Middle frontal gyrus (tissue), 1 donor: ENCODE results near the gene SH3RF3.
A peak's percentile ranks its signal among the peaks of the same experiment; 100 is the strongest.
"Not testable (repeated sequence)": the region's sequence is repeated elsewhere in the genome, so short reads cannot be mapped to it uniquely, and the experiment has no call there.

Experiments
- DNase-seq: peaks from one replicate; pipeline ENCODE4 v3.0.0-alpha.2; 2015; ENCODE audit warnings: low spot score; ENCODE audit errors: extremely low spot score

Gene SH3RF3

DNA sequence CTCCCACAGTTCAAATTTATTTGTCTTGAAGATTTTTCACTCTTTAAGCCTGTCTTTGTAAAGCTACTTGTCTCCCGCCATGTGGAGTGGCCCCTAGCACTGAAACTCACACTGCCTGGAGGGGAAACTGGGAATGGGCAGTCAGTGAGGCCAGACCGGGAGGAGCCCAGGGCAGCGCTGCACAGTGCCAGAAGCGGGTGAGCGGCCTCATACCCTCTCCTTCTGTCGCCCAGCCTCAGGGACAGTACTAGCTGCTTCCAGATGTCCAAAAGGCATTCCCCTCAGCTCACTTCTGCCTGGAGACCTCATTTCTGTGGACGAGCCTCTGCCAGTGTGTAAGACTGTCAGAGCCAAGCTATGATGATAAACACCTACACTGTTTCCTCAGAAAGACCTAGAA is 404.8 kb downstream of the SH3RF3 start:
- no peak for DNase-seq

DNA sequence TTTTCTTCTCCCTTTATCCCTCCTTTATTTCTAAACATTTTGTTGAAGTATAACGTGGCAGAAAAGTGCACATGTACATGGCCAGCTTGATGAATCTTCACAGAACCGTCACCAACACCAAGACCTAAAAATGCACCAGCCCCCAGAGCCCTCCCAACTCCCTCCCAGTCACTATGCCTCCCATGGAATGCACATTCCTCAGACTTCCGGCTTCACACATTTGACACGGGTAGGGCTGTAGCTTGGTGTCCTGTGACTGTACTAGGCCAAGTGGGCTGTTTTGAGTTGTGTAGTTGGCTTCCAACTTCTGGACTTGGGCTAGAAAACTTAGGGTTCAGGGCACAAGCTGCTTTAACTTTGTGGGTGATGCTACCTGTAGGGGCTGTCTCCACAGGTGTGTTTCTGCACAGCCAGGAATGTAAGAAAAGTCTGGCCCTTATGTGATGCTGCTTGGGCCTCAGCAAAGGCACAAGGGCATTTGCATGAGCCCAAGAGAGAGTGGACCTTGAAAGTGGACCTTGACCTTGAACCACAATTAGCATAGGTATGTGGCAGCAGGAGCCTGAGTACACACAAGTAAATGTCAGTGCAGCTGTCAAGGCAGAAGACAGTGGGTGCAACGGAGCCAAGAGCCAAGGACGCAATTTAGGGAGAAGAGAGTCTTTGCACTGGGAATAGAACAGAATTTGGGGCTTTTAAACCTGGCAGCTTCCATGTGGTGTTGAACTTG is 406.4 kb downstream of the SH3RF3 start:
- DNase-seq = no peak

DNA sequence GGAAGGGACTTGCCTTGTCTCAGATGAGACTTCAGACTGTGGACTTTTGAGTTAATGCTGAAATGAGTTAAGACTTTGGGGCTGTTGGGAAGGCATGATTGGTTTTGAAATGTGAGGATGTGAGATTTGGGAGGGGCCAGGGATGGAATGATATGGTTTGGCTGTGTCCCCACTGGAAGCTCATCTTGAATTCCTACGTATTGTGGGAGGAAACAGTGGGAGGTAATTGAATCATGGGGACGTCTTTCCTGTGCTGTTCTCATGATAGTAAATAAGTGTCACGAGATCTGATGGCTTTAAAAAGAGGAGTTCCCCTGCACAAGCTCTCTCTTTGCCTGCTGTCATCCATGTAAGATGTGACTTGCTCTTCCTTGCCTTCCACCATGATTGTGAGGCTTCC is 407.6 kb downstream of the SH3RF3 start:
- not testable (repeated sequence) for DNase-seq

DNA sequence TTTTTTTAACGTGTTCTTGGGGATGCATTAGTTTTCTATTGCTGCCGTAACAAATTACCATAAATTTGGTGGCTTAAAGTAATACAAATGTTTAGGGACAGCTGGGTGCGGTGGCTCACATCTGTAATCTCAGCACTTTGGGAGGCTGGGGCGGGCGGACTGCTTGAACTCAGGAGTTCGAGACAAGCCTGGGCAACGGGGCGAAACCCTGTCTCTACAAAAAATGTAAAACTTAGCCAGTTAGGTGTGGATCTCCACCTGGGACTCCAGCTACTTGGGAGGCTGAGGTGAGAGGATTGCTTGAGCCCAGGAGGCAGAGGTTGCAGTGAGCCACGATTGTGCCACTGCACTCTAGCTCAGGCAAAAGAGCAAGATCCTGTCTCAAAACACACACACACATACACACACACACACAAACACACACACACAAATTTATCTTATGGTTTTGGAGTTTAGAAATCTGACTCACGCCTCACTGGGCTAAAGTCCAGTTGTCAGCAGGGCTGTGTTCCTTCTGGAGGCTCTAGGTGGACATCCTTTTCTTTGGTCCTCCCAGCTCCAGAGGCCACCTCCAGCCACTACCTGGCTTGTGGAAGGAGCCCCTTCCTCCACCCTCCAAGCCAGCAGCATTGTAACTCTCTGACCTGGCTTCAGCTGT is 408.7 kb downstream of the SH3RF3 start:
- no peak for DNase-seq

DNA sequence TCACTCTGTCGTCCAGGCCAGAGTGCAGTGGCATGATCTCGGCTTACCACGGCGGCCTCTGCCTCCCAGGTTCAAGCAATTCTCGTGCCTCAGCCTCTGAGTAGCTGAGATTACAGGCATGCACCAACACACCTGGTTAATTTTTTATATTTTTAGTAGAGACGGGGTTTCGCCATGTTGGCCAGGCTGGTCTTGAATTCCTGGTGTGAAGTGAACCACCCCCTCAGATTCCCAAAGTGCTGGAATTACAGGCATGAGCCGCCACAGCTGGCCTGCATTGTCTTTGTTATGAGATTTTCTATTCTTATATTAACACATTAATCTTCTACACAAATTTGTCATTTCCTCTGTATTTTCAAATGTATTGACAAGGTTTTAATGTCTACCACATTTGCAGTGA is 409.5 kb downstream of the SH3RF3 start:
- DNase-seq = no peak

DNA sequence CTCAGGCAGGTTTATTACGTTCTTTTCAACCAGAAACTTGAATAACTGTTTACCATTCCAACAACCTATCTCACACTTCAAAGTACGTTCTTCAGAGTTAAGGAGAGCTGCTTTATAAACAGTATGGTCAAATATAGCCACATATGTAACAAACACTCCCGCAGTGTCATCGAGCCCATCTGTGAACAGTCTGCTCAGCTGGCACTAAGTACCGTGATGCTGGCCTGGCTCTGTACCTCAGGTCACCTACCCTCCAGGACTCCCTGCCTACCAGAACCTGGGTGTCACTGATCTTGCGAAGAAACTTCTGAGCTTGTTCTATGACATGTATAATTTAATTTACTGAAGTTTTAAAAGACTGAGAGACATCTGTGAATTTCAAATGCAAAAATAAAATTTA is 413.4 kb downstream of the SH3RF3 start:
- DNase-seq = no peak

DNA sequence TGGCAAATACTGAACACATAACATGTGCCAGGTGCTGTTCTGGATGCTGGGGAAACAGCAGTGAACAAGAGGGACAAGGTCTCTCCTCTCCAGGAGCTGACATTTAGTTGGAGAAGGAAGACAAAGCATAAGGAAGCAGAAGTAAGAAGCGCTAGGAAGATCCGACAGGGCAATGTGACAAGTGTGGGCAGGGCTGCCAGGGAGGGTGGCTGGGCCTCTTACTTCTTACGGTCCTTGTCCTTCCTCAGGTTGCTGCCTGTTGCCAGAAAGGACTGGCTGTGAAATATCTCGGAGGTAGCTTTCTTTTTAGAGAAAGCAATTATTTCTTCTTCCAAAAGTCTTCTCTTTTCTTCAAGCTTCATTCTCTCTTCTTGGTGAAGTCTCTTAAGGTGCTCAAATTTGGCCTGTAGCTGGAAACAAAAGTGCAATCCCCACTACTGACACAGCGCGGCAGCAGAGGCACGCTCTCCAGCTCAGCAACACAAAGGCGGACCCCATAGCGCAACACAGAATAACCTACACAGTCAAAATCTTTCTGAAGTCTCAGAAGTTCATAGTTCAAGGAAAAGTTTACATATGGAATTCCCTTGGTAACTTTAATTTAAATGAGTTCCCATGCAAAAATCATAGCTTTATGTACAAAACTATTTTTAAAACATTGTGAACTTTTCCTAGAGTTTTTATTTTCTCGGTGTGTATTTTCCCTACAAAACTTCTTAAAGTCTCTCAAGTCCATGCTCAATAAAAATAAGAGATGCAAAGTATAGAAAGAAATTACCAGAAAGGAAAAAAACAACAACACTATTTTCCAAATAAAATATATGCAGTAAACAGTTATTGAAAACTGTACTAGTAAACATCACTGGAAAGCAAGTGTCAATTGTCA is 417.1 kb downstream of the SH3RF3 start:
- DNase-seq = peak; percentile 78

DNA sequence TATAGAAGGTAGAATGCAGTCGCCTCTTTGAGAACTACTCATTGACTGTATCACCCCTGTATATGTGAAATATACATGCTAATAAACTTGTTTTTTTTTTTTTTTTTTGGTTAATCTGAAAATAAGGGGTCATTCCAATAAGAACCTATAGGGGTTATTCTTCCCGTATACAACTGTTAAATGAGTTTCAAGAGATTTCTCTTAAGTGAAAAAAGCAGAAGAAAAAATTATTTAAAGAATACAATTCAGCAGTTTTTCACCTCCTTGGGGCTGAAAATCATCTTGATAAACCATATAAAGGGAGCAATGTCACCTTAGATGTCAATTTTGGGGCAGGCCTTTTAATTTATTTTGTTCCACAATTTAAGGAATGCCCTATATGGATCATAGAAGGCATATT is 418.3 kb downstream of the SH3RF3 start:
- DNase-seq = no peak

DNA sequence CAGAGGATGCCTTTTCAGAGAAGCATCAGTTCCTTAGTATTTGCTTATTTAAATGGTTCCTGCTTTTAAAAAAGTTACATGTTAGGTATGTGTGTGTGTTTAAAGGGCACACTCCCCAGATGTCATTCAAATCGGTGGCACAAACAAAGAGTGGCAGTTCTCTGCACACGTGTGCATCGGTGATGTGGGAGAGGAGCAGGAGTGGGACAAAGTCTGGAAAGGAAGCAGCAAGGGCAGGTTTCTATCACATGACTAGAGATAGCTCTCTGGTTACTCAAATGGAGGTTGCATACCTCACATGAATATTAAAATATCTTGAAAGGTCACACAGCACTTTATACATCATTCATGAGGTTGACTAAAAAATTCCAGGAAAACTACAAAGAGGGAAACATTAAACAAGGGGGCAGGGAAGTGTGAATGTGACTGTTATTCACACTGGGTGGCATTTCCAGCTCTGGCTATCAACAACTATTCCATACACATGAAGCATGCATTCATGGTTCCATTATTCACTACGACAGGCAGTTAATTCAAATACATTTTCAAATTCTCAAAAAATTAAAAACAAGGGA is 420.1 kb downstream of the SH3RF3 start:
- DNase-seq = no peak
